GM18526 (cell line): ENCODE data around the gene PPP2R2D.

ENCODE experiments used
- POLR2A ChIP-seq: IDR thresholded peaks from 3 replicates; pipeline ENCODE4 v1.6.1; 2011; ENCODE audit not compliant: insufficient read length; ENCODE audit errors: extremely low read depth

PPP2R2D gene

DNA sequence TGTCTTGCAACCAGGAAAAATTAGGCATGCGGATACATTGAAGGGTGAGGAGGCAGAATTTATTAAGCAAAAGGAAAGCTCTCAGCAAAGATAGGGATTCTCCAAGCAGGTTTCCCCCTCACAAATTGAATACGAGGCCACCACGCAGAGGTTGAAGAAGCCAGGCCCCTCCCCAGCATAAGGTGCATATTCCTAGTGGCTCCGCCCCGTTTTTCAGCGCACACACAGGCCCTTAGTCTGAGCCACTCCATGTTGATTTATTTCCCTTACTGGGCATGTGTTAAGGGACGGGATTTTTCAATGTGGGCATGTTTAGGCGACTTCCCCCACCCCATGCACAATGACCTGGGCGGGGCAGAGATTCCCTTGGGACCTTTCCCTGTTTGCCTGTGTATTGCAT is 24.9 kb downstream of the PPP2R2D start:
- TF ChIP-seq POLR2A = no peak

DNA sequence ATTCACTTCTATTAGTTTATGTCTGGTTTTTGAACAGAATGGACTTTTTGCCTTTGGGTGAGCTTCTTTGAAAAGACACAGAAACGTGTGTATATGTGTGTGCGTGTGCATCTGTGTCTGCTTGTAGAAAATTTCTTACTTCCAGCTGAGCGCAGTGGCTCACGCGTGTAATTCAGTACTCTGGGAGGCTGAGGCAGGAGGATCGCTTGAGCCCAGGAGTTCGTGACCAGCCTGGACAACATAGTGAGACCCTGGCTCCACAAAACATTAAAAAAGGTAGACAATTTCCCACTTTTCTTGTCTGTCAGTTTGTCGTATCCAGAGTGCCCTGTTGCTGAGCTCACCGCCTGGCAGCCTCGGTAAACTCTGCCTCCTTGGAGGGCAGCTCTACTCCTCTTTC is 25.4 kb downstream of the PPP2R2D start:
- no peak for TF ChIP-seq POLR2A

DNA sequence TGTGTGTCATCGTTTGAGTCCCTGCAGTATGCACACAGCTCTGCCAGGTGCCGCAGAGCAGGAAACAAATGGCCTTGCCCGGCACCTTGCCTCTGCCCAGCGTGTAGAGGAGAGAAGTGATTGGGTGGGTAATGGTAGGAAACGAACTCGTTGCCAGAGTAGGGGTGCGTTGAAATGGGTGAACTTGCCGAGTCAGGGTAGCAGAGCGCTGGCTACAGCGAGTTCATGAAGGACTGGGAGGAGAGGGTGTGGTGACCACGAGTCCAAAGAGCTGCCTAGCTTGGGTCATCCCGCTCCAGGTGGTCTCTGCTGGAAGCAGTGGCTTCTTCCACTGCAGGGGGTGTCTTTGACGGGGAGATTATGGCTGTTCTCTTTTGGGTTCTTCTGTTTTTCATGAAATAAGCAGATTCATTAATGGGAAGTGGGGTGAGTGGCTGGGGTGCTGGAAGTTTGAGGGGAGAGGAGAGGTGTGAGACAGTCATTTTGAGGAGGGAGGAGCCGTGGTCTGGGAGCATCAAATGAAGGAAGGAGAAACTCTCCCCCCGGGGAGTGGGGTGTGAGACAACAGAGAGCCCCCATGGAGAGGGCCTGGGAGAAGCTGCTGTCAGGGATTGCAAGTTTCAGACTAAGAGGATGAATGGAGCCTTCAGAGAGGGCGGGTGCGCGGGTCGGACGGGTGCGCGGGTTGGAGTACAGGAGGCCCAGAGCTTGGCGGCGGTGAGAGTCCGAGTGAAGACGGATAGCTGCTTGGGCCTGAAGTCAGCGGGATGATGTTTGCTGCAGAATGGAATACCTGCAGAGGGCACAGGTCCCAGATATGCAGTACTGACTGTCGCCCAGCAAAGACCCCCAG is 26.2 kb downstream of the PPP2R2D start:
- TF ChIP-seq POLR2A = no peak

DNA sequence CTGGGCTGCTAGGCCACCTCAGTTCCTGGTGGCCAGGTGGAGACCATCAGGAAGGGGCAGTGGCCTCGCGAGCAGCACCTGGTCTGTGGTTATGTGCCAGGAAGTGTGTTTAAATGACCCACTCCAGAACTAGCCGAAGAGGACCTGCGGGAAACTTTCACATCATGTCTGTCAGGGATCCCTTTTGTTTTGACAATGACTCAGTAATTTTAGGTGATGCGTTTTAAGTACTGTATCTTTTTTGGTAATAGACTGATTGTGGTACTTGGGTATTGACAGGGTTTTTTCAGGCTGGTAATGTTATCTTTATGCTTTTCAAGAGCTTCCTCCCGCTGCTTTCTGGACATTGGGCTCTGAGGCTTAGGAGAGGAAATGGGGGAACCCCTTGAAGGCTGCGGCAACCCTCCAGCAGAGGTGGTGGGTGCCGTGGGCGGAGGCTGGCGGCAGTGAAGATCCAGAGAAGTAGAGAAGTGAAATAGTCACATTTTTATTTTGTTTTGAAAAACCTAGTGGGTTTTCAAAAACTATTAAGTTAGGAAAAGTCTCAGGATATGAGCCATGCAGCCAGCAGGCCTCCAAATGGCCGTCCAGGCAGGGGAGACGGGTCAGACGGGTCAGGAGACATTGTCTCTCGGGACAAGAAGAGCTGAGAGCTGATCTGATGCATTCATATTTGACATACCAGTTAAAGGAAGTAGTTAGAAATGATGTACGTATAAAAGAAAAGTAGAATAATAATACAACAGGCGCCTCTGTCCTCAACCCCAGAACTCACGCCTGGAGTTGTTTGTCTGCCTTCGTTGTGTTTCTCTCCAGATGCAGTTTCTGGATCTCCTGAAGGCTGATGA is 27.7 kb downstream of the PPP2R2D start:
- TF ChIP-seq POLR2A = no peak

DNA sequence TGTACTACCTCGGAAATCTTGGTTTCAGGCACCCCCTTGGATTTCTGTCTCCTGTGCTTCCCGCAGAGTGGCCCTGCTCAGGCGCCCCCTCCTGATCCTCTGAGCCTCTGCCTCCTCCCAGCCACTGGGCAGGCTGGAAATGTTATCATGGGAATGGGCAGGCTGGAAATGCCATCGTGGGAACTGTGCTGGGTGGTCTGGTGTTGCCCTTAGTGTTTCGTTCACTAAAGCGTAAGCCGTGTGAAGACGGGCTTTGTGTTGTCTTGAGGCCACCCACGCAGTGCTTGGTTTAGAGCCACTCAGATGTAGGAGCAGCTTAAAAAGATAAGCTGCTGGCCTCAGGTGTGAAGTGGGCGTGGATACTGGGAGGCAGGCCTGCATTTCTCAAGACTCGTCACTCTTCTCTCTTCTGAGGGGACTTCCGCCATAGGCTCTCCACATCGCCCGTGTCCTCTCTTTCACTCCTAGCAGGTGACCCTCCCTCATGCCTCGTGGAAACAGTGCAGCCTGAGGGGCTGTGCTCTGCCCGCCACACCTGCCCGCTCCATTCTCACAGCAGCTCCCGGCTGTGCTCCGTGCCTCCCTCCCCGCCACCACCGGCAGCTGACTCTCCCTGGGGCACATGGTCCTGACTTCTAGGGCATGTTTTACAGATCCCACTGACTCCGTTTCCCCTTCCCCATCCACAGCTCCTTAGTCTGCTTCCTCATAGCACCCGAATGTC is 28.5 kb downstream of the PPP2R2D start:
- TF ChIP-seq POLR2A = no peak

DNA sequence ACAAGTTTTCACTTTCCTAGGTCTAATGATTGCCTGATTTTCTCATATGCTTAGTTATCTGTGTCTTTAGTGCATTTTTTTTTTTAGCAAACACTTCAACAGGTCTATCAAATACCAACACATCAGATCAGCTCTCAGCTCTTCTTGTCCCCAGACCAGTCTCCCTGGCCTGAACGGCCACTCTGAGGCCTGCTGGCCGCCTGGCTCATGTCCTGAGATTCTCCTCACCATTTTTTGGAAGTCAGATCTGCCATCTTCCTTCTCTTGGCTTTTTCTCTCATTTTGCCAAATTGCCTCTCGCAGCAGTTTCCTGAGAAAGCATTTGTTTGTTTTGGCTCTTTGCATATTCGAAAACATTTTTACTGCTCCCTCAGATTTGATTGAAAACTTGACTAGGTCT is 29.3 kb downstream of the PPP2R2D start:
- TF ChIP-seq POLR2A = no peak

DNA sequence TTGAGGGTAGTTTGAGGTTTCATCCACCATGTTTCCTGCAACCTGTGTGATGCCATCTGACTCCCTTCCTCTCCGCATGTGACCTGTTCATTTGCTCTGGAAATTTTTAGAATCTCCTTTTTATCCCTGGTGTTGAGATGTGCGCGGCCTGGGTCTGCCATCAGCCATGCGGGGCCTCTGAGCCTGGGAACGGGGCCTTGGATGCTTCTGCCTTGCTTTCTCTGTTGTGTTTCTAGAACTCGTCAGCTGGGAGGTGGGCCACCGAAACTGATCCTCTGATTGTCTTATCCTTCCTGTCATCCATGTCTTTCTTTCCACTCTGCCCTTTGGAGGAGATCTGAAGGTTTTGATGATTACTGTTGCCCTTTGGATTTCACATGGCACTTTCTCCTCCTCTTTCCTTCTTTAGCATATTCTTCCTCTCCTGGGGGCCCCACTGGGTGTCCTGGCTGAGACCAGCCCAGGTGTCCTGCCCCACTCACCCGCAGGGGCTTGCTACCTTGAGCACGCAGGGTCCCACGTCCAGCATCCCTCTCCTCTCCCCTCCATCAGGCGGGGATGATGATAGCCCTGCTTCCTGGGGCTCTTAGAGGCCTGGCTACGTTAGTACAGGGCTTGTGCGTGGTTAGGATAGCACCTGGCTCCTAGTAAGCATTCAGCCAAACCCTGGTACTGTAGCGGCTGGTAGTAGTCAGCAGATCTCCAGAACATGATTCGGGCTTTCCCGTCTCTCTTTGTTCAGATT is 29.9 kb downstream of the PPP2R2D start:
- no peak for TF ChIP-seq POLR2A

DNA sequence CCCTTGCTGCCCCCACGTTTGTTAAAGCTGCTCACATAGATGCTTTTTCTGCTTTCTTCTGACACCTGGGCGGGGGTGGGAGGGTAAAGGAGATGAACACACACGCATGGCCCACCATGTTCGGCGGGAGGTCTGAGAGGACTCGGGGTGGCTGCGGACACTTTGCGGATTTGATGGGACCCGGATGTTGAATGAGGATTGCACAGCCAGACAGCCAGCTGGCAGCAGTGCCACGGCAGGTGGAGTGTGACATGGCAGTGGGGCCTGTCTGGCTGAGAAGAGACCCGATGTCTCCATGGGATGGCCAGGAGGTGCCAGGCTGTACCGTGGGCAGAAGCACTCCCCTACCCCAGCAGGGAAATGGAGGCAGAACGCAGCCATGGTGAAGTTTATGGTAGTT is 31.2 kb downstream of the PPP2R2D start:
- no peak for TF ChIP-seq POLR2A

DNA sequence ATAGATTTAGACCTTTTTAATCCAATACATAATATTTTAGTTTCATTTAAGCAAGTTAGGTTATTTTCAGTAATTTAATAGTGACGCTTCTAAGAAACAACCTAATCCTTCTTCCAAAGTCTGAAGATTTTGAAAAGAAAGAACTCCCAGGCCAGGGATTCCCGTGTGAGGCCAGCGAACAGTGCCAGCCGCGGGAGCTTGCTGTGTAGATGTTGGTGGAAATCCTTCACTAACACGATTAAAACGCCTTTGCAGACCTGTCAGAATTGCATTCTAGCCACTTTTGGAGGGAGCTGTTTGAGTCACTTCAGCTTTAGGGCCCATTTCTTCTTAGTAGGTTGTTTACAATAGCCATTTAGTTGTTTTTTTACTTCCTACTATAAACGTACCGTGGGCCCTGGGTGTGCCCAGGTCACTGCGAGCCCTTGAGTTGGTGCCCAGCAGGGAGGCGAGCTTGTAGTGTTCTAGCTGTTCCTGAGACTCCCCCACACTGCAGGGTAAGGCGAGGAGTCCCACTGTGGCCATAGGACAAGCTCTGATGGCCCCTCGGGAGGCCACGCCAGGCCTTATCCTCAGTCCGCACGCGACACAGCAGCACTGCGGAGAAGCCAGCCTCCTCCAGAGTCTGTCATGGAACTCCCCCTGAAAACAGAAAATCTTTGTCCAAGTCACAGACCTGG is 32.3 kb downstream of the PPP2R2D start:
- TF ChIP-seq POLR2A = no peak

DNA sequence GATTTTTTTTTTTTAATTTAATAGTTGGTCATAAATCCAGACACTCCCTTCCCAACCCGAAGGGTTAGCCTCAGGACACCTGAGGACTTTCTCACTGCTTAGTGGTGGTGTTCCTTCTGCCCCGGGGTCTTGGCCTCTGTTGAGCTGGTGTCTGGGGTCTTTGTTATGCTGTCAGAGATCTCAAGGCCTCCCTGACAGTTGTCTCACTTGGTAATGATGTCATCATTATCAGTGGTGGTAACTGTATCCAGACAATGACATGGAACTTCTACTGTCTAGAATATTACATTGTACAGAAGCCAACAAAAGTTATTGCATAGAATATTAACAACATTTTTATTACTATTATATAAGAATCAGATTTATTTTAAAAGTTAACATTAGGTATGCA is 32.9 kb downstream of the PPP2R2D start:
- no peak for TF ChIP-seq POLR2A

DNA sequence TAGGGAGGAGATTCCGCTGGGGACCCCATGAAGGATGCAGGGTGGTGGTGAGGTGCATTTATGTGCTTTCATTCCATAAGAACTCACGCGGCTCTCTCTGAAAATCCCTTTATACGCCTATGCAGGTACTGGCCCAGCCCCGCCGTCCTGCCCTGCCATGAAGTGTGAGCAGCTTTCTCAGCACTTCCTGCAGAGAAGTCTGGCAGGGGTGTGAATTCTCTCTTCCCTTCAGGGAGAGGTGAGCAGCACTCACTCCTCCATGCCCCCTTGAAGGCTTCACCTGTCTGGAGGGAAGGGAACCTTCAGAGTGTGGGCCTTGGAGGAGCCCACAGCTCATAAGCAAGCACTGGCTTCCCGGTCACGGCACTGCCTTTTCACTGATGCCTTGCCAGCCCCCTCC is 34.0 kb downstream of the PPP2R2D start:
- no peak for TF ChIP-seq POLR2A

DNA sequence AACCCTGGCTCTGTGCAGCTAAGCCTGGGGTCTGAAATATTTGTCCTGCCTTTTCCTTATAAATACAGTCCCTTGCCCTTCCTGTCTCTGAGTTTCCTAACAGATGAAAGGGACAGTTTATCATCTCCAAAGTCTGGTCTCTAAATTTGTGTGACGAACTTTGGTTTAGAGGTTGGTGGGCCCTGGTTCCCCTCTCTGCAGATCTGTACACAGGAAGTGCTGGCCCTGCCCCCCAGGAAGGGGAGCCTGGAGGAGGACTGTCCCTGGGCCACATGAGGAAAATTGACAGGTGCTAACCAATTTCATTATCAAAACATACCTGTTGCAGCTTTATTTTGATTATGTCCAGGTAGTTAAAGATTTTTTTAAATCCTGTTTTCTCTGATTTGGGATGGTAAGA is 34.5 kb downstream of the PPP2R2D start:
- TF ChIP-seq POLR2A = no peak

DNA sequence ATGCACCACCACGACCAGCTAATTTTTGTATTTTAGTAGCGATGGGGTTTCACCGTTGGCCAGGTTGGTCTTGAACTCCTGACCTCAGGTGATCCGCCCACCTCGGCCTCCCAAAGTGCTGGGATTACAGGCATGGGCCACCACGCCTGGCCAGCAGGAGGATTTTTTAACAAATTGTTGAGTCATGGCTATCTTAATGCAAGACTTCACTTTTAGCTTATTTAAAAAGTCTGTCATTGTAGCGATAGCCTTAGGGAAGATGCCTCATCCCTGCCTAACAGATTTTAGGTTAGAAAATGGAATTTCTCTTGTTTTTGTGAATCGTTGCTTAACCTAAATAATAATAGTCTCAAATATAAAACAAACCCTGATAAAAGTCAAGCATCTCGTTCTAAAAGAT is 35.5 kb downstream of the PPP2R2D start:
- TF ChIP-seq POLR2A = no peak

DNA sequence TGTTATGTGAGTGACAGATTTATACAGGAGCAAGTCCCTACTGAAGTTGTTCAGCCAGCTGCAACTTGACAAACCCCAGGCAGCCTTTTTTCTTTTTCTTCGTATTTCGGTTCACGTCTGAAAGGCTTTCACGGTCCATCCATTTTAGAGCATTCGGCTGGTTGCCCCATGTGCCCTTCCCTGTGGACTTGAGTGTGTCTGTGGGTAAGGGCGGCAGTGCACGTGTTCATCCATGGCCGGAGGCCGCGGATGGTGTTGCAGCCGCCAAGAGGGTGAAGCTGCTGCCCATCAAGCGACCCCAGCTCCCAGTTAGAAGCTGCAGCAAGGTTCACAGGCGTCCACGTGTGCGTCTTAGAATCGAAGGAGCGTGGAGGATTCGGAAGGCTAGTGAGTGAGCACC is 35.9 kb downstream of the PPP2R2D start:
- TF ChIP-seq POLR2A = no peak

DNA sequence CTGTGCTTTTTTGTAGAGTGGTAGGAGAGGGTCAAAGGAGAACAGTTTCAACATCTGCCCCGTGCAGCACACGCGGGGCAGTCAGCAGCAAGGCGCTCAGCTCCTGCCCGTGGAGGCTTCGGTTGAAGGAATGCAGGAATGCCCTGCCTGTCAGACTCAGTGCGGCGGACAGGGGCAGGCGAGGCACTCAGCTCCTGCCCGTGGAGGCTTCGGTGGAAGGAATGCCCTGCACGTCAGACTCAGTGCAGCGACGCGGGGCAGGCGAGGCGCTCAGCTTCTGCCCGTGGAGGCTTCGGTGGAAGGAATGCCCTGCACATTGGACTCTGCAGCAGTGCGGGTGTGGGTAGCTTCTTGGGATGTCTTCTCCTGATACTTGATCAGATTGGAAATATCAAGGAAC is 37.0 kb downstream of the PPP2R2D start:
- no peak for TF ChIP-seq POLR2A

DNA sequence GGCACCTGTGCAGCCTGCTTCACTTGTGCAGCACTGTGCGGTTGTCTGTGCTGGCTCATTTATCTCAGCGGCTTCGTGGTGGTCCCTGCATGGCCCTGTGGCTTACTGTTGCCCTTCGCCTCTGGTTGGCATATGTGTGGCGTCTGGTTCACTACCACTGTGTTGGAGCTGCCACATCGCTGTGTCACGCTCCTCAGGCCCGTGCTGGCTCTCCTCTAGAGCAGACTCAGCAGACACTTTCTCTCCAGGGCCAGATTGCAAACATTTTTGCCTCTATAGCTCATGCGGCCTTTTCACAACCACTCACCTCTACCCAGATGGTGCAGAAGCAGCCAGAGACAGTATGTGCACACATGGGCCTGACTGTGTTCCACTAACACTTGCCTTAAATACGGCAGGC is 37.9 kb downstream of the PPP2R2D start:
- no peak for TF ChIP-seq POLR2A
